Measurements from ENCODE around the gene AFDN.

DNA sequence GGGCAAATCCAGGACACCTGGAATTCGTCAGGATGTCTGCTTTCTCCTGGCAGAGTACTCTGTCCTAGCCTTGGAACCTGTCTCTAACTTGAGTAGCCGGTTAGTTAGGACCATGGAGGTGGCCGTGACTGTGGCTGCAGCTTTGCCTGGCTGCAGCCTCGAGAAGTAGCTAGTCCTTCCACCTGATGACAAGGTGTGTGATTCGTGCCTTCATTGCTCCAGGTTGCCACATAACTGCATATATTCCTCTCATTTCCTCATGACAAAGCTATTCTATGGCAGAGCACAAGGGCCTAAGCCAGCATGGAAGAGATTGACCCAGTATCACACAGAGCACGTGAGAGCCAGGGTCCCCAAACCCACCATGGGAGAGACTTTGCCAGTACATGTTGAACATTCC, 130.9 kb downstream of the AFDN start:
- TF ChIP-seq HDGF (IDR thresholded peaks at IDR 0.05; ENCODE audit: borderline replicate concordance) (no peak), LEF1 (IDR thresholded peaks at IDR 0.05; ENCODE audit: borderline replicate concordance) (no peak)
